GM12865 (cell line): Measurements from ENCODE around the gene LARP1.
"Not testable (repeated sequence)": the region's sequence is repeated elsewhere in the genome, so short reads cannot be mapped to it uniquely, and the experiment has no call there.

ENCODE experiments used
- DNase-seq: peaks from one replicate; pipeline ENCODE4 v3.0.0; 2010; ENCODE audit warnings: low read depth
- H3K4me3 ChIP-seq: 2 replicates; pipeline ENCODE4 v1.5.1; 2011; ENCODE audit warnings: mild to moderate bottlenecking, low read depth, low read length, control low read depth
- TF ChIP-seq, protein P1 (sequence below): IDR thresholded peaks from 2 replicates; pipeline ENCODE4 v1.5.1; 2011; ENCODE audit warnings: low read length, control low read depth, low read depth, inconsistent platforms; ENCODE audit not compliant: insufficient read depth; ENCODE audit errors: missing control alignments

Gene LARP1

DNA sequence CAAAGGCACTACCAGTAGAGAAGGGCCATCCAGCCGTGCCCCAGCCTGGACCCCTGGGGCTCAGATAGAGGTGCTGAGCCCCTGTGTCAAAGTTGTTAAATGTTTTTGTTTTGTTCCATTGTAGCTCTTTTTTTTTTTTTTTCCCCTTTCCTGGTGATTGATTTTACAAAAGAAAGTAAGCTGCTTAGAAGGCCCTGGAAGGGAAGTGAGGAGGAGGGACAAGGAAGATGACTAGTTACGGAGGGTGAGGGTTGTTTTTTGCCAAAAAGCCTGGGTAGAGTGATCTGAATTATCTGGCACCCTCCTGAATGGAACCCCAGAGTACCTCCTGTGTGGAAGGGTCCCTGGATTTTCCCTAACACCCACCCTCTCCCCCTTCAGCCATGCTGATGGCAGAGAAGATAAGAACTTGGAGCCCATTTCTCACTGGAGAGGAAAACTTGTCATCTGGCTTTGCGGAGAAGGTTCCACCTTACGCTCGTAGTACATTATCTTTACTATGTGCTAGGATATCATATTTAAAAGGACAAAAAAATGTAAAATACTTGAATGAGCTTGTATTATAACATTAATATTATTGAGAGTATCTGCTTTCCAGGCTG, 61.8 kb downstream of the LARP1 start:
- no peak overlapping the region for H3K4me3 ChIP-seq
- TF ChIP-seq, protein P1, sequence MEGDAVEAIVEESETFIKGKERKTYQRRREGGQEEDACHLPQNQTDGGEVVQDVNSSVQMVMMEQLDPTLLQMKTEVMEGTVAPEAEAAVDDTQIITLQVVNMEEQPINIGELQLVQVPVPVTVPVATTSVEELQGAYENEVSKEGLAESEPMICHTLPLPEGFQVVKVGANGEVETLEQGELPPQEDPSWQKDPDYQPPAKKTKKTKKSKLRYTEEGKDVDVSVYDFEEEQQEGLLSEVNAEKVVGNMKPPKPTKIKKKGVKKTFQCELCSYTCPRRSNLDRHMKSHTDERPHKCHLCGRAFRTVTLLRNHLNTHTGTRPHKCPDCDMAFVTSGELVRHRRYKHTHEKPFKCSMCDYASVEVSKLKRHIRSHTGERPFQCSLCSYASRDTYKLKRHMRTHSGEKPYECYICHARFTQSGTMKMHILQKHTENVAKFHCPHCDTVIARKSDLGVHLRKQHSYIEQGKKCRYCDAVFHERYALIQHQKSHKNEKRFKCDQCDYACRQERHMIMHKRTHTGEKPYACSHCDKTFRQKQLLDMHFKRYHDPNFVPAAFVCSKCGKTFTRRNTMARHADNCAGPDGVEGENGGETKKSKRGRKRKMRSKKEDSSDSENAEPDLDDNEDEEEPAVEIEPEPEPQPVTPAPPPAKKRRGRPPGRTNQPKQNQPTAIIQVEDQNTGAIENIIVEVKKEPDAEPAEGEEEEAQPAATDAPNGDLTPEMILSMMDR, result no peak

DNA sequence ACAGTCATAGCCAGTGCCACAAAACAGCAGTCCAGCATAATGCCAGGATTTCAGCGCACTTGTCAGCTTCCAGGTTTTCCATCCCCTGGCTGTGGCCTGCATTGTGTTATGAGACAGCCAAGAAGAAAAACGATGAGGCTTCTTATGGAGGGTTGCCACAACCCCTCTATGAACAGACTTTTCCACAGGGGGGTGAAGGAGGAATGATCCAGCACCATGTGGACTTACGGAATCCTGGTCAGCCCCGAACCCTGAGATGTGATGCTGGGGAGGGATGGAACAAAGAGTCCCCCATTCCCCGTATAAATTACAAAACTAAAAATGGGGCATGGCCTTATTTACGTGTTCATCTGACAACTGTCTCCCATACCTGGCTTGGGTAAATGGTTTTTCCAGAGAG, 62.6 kb downstream of the LARP1 start:
- no peak overlapping the region for H3K4me3 ChIP-seq
- TF ChIP-seq, protein P1, result no peak
- DNase-seq, result no peak

More for the DNA sequence above, 61.8 kb downstream of the LARP1 start:
- no peak for DNase-seq

DNA sequence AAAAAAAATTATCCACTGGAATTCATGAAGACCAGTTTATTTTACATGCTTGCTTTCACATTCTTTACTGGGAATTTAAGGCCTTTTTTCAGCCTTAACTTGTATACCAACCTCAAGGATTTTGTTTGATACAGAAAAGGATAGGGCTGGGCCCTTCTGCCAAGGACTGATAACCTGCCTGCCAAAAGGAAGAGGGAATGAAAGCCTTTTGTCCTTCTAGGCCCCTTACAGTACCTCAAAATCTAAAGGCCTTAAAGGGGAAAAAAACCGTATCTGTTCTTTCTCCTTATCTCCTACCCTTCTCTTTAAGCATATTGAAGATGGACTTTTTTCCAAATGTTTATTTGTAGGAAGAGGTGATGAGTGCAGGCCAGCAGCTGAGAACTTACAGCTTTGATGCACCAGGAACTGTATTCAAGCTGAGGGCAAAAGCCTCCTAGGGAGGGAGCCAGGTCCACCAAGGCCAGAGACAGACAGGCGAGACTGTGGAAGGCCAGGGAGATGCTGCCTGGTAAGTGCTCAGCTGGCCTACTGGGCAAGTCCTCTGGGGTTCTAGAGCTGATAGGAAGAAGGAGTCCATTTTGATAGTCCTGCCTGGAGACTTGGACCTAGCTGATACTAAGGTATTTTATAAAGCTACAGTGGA, 63.4 kb downstream of the LARP1 start:
- no peak for DNase-seq
- TF ChIP-seq, protein P1, result no peak

DNA sequence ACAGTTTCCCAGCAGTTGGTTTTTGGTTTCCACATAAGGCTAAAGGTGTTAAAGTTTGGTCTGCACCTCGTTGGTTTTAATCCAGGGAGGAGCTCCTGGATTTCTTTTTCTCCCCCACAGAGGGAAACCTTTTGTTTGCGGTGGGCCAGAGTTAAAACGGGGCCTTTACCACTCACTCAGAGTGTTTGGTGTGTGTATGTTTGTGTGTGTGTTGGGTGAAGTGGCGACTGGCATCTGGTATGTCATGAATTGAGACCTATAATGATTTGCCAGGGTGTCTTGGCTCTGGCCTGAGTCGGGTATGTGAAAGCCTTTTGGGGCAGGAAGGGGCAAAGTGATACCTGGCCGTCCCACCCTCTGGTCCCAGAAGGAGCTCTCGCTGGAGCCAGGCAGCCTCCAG, 64.4 kb downstream of the LARP1 start:
- no peak for DNase-seq
- no peak overlapping the region for H3K4me3 ChIP-seq
- TF ChIP-seq, protein P1, result no peak

More for the DNA sequence above, 63.4 kb downstream of the LARP1 start:
- no peak overlapping the region for H3K4me3 ChIP-seq

DNA sequence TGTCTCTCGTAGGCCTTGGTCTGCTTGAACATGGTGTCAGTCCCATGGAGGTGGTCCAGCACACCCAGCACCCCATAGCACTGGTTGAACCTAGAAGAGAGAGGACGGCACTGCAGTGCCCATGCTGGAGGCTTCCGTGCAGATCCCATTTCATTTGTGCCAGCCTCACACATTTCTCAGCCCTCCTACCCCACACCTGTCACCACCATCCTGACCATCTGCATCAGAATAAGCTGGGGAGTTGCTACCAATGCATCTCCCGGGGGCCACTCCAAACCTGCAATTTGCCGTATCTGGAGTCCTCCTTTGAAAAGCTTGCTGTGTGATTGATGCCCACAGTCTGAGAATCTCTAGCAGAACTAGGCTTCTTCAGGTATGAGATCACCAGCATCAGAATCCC, 65.2 kb downstream of the LARP1 start:
- H3K4me3 ChIP-seq, result no peak overlapping the region
- TF ChIP-seq, protein P1, result no peak
- no peak for DNase-seq

DNA sequence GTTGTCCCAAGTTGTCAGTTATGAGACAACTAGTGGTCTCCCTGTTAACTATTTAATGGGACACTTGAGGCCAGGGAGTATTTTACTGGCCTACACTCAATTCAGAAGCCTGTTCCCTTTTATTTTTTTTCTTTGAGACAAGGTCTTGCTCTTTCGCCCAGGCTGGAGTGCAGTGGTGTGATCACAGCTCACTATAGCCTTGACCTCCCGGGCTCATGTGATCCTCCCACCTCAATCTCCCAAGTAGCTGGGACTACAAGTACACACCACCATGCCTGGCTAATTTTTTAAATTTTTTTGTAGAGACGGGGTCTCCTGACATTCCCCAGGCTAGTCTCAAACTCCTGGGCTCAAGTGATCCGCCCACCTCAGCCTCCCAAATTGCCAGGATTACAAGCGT, 67.7 kb downstream of the LARP1 start:
- DNase-seq, H3K4me3 ChIP-seq: not testable (repeated sequence)

DNA sequence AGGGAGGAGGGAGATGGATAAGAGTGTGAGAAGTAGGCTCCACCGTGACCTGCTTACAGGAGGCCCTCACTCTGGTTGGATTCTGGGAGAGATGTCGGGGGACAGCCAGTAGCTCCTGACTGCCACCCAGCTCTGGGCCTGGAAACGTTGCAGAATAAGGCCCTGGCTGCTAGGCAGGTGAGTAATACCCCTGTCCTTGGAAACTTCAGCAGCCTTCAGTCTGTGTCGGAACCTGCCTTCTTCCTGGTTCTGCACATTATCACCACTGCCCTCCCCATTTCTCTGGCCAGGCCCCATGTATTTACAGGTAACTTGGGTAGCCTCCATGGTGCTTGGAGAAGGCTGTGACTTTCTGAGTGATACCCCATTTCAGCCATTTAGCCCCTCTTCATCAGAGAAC, 68.4 kb downstream of the LARP1 start:
- no peak for DNase-seq
- TF ChIP-seq, protein P1, result no peak
- no peak overlapping the region for H3K4me3 ChIP-seq
